ENCODE results near the gene C4orf50. TPM values are rescaled to one million over a fixed set of nuclear protein-coding genes. Genes with fewer than 3 reads are reported as not detected.

The C4orf50 gene
- total and polyA plus RNA-seq, 2 of the 4 experiments (the other 2 are of a cell fraction): not detected

GRCh38 chr4:5970381-5971077 lies 47.7 kb downstream of the C4orf50 start:
- H3K27me3 ChIP-seq (ENCODE audit: control insufficient read depth, insufficient read depth, low read length): no peaks in the 10 kb centered on the region; the same call in 1 of the 2 replicates
- H3K56ac ChIP-seq (ENCODE audit: extremely low read depth, insufficient read depth, low read length): no peak overlapping the region
- no peak overlapping the region for H2AK9ac ChIP-seq (replicated peaks; ENCODE audit: low read depth, low read length, poor library complexity)
- DNase-seq (no peak), ATAC-seq (ENCODE audit: low read depth) (no peak)
- ChIA-PET POLR2A (ENCODE audit: unreplicated experiment) (no interaction called here), CTCF (interaction anchor here (0.6 kb wide), 1 partner anchor 54 kb away, joined by 3 read pairs; no protein-coding TSS in a partner anchor)
- H3K23ac ChIP-seq (ENCODE audit: low read depth, low read length): no peak overlapping the region
- no peak for TF ChIP-seq FOS (IDR thresholded peaks at IDR 0.05; ENCODE audit: low read depth, low read length)
- no peak for TF ChIP-seq MXI1 (IDR thresholded peaks at IDR 0.05; ENCODE audit: borderline replicate concordance, low read depth, low read length)
- TF ChIP-seq USF2 (IDR thresholded peaks at IDR 0.05; ENCODE audit: low read depth, low read length): no peak
- no peak for TF ChIP-seq MAFK (IDR thresholded peaks at IDR 0.05; ENCODE audit: low read depth, low read length)
- no peak for TF ChIP-seq RAD21 (IDR thresholded peaks at IDR 0.05; ENCODE audit: low read length)
- no peak for TF ChIP-seq CHD1 (IDR thresholded peaks at IDR 0.05; ENCODE audit: low read depth, low read length)
- TF ChIP-seq RFX5 (IDR thresholded peaks at IDR 0.05; ENCODE audit: low read depth, low read length): no peak
- TF ChIP-seq ELK1 (IDR thresholded peaks at IDR 0.05; ENCODE audit: borderline replicate concordance, low read depth, low read length): no peak
- no peak for TF ChIP-seq NFE2L2 (IDR thresholded peaks at IDR 0.05; ENCODE audit: low read depth, low read length)
- no peak for TF ChIP-seq CEBPB (IDR thresholded peaks at IDR 0.05; ENCODE audit: low read depth, low read length)
- no peak for TF ChIP-seq MAZ (IDR thresholded peaks at IDR 0.05; ENCODE audit: borderline replicate concordance, low read depth, low read length)
- TF ChIP-seq SMC3 (IDR thresholded peaks at IDR 0.05; ENCODE audit: low read depth, low read length): no peak
- TF ChIP-seq CTCF (conservative IDR thresholded peaks at IDR 0.05; ENCODE audit: low read depth, low read length): no peak
- TF ChIP-seq BHLHE40 (IDR thresholded peaks at IDR 0.05; ENCODE audit: low read depth, low read length): no peak
- H3K4ac ChIP-seq (ENCODE audit: low read depth, low read length): no peak overlapping the region
- dilution Hi-C loops (cut with HindIII; ENCODE audit: low sequenced_read_pairs, unreplicated experiment): no loop called here
- no peak overlapping the region for H3K27ac ChIP-seq (ENCODE audit: insufficient read depth, low read length)
- H2BK5ac ChIP-seq (ENCODE audit: low read depth, low read length, poor library complexity, severe bottlenecking): no peak overlapping the region
- no TSS peak for BruUV-seq (replicated peaks)
- no peaks in the 10 kb centered on the region for H3K9me1 ChIP-seq (ENCODE audit: insufficient read depth, low read length)
- H2AFZ ChIP-seq (replicated peaks; ENCODE audit: low read length, poor library complexity): no peak overlapping the region
- in situ Hi-C loops (cut with MboI; ENCODE audit: low sequenced_read_pairs): no loop called here
- no peak overlapping the region for H2AK5ac ChIP-seq (ENCODE audit: low read depth, low read length)
- no peak overlapping the region for H3K4me2 ChIP-seq (ENCODE audit: low read depth, low read length)
- no peak overlapping the region for H4K5ac ChIP-seq (ENCODE audit: low read depth, low read length)
- no peak overlapping the region for H2BK20ac ChIP-seq (ENCODE audit: low read depth, low read length)
- H3K14ac ChIP-seq (replicated peaks; ENCODE audit: low read depth, low read length): no peak overlapping the region
- no peak overlapping the region for H3K9ac ChIP-seq (ENCODE audit: low read depth, low read length)
- no peak overlapping the region for H3K4me3 ChIP-seq (ENCODE audit: insufficient read depth, low read depth, low read length)
- H2BK120ac ChIP-seq (ENCODE audit: low read depth, low read length): no peak overlapping the region
- no peaks in the 10 kb centered on the region for H3K4me1 ChIP-seq (ENCODE audit: control insufficient read depth, insufficient read depth, low read length)
- no peak overlapping the region for H4K8ac ChIP-seq (ENCODE audit: low read depth in 2 of 2, low read length in 2 of 2)
- no peaks in the 10 kb centered on the region for H3K79me1 ChIP-seq (ENCODE audit: low read depth in 1 of 2, low read length in 2 of 2)
- intact Hi-C loops (cut with micrococcal nuclease): no loop called here
- H3K18ac ChIP-seq (ENCODE audit: low read depth, low read length): no peak overlapping the region
- no peaks in the 10 kb centered on the region for H3K36me3 ChIP-seq (ENCODE audit: control insufficient read depth, insufficient read depth, low read length)
- no peak overlapping the region for H4K91ac ChIP-seq (ENCODE audit: insufficient read depth, low read depth, low read length)
- H2BK15ac ChIP-seq (ENCODE audit: low read depth, low read length): no peak overlapping the region
- H3K9me3 ChIP-seq (ENCODE audit: control insufficient read depth, insufficient read depth, low read length): no peaks in the 10 kb centered on the region
- WGBS, 2 experiments (ENCODE audit: extremely low coverage in 2 of 2, insufficient read length in 1 of 2): 59% methylated on average over 5 of the region's 16 CpGs; no CpG with 5 or more reads in 1 of the 2 experiments
- H4K20me1 ChIP-seq (ENCODE audit: insufficient read depth, low read length): no peaks in the 10 kb centered on the region

All from IMR-90 (cell line).